ENCODE results near the gene KIAA0319L.

- TF ChIP-seq POLR2AphosphoS5 (IDR thresholded peaks at IDR 0.05; ENCODE audit: borderline replicate concordance, low read depth, low read length): no peak
- TF ChIP-seq EZH2 (IDR thresholded peaks at IDR 0.05): no peak
- TF ChIP-seq FOXP2 (optimal IDR thresholded peaks at IDR 0.05; ENCODE audit: control extremely low read depth, extremely low read length, insufficient read depth): no peak
Observed at GRCh38 chr1:35554266-35555211, 2.7 kb downstream of the KIAA0319L start.
